ENCODE results near the gene SPARC.

Gene SPARC

DNA sequence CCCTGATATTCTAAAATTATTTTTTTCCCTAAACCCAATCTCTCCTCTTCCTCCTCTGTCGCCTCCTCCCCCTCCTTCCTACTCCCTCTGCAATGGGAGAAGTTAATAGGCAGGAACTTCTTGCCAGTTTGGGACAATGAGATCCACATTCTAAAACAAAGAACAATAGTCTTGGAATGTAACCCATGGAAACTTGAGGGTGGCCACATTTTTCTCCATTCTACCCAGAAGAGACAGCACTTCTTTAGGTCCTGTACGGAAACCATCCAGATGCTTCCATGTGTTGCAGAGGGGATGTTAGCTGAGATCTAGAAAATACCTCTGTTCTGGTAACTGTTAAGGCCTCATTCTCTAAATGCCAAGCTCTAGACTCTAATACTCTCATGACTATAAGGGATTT lies 10.0 kb downstream of the SPARC start:
- Histone ChIP-seq H3K27ac (ENCODE audit: low read length) (peak overlapping the region; percentile 58), H3K4me3 (ENCODE audit: low read depth in 1 of 2, low read length in 2 of 2) (no peak overlapping the region), H3K9me3 (ENCODE audit: control insufficient read depth in 1 of 2, low read length in 2 of 2) (no peaks in the 10 kb centered on the region), H3K4me1 (ENCODE audit: control insufficient read depth in 1 of 2, insufficient read depth in 2 of 2, low read length in 2 of 2) (peaks cover 14 to 87% of the 10 kb centered on the region in 2 donors), H3K27me3 (ENCODE audit: low read depth, low read length) (no peaks in the 10 kb centered on the region), H3K36me3 (ENCODE audit: control insufficient read depth in 1 of 2, insufficient read depth in 2 of 2, low read length in 2 of 2) (peaks cover 7 to 27% of the 10 kb centered on the region in 2 donors)

DNA sequence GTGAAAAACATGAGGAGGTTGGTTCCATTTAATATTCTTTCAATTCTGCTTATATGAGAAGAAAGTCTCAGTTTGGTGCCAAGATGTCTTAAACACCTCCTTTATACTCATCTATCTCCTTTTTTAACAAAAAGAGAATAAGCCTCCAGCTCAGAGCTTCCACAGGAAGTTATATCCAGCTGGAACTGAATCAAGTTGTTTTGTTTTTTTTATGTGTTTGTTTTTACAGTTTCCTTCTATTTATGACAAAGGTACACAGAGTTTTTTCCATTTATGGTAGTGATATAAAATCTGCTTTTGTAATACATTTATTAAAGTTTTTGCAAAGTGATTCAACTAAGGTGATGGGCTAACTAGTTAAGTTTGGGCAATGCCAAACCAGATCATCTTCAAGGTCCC lies 10.4 kb downstream of the SPARC start:
- Histone ChIP-seq H3K4me3 (ENCODE audit: low read depth in 1 of 2, low read length in 2 of 2) (no peak overlapping the region), H3K4me1 (ENCODE audit: control insufficient read depth in 1 of 2, insufficient read depth in 2 of 2, low read length in 2 of 2) (peaks cover 17 to 87% of the 10 kb centered on the region in 2 donors), H3K27ac (ENCODE audit: low read length) (peak overlapping the region; percentile 58)

GRCh38 chr5:151675611-151676313 lies 11.0 kb downstream of the SPARC start:
- Histone ChIP-seq H3K27ac (ENCODE audit: low read length) (peak overlapping the region; percentile 58), H3K9me3 (ENCODE audit: control insufficient read depth in 1 of 2, low read length in 2 of 2) (no peaks in the 10 kb centered on the region), H3K27me3 (ENCODE audit: low read depth, low read length) (no peaks in the 10 kb centered on the region), H3K4me3 (ENCODE audit: low read depth in 1 of 2, low read length in 2 of 2) (no peak overlapping the region), H3K4me1 (ENCODE audit: control insufficient read depth in 1 of 2, insufficient read depth in 2 of 2, low read length in 2 of 2) (peaks cover 17 to 85% of the 10 kb centered on the region in 2 donors), H3K36me3 (ENCODE audit: control insufficient read depth in 1 of 2, insufficient read depth in 2 of 2, low read length in 2 of 2) (peaks cover 8 to 37% of the 10 kb centered on the region in 2 donors)

More for the DNA sequence above, 10.4 kb downstream of the SPARC start:
- H3K9me3 ChIP-seq (ENCODE audit: control insufficient read depth in 1 of 2, low read length in 2 of 2), result no peaks in the 10 kb centered on the region
- H3K36me3 ChIP-seq (ENCODE audit: control insufficient read depth in 1 of 2, insufficient read depth in 2 of 2, low read length in 2 of 2), result peaks cover 7 to 31% of the 10 kb centered on the region in 2 donors
- no peaks in the 10 kb centered on the region for H3K27me3 ChIP-seq (ENCODE audit: low read depth, low read length)

- H3K36me3 ChIP-seq (ENCODE audit: control insufficient read depth in 1 of 2, insufficient read depth in 2 of 2, low read length in 2 of 2), result peaks cover 17 to 39% of the 10 kb centered on the region in 2 donors
- peak overlapping the region; percentile 58 for H3K27ac ChIP-seq (ENCODE audit: low read length)
- H3K4me3 ChIP-seq (ENCODE audit: low read depth in 1 of 2, low read length in 2 of 2), result no peak overlapping the region
- peaks cover 17 to 87% of the 10 kb centered on the region in 2 donors for H3K4me1 ChIP-seq (ENCODE audit: control insufficient read depth in 1 of 2, insufficient read depth in 2 of 2, low read length in 2 of 2)
- H3K9me3 ChIP-seq (ENCODE audit: control insufficient read depth in 1 of 2, low read length in 2 of 2), result no peaks in the 10 kb centered on the region
- H3K27me3 ChIP-seq (ENCODE audit: low read depth, low read length), result no peaks in the 10 kb centered on the region
These were observed 11.8 kb downstream of the SPARC start for GRCh38 chr5:151674626-151675610.

DNA sequence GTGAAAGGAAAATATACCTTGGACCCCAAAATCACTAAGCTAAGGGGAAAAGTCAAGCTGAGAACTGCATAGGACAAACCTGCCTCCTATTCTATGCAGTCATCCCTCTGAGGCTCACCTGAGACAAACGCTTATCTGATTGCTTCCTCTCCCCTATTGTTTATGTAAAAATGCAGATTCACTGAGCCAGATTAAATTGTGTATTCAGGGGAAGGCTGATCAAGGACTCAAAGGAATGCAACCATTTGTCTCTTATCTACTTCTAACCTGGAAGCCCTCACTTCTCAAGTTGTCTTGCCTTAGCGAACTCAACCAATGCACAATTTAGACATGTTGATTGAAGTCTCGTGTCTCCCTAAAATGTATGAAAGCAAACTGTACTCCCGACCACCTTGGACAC lies 13.3 kb downstream of the SPARC start:
- Histone ChIP-seq H3K4me3 (ENCODE audit: low read depth in 1 of 2, low read length in 2 of 2) (no peak overlapping the region), H3K9me3 (ENCODE audit: control insufficient read depth in 1 of 2, low read length in 2 of 2) (no peaks in the 10 kb centered on the region), H3K36me3 (ENCODE audit: control insufficient read depth in 1 of 2, insufficient read depth in 2 of 2, low read length in 2 of 2) (peaks cover 31 to 51% of the 10 kb centered on the region in 2 donors), H3K27me3 (ENCODE audit: low read depth, low read length) (no peaks in the 10 kb centered on the region), H3K27ac (ENCODE audit: low read length) (no peak overlapping the region), H3K4me1 (ENCODE audit: control insufficient read depth in 1 of 2, insufficient read depth in 2 of 2, low read length in 2 of 2) (peaks cover 17 to 81% of the 10 kb centered on the region in 2 donors)

- H3K27ac ChIP-seq (ENCODE audit: low read length), result peak overlapping the region; percentile 35
- no peaks in the 10 kb centered on the region for H3K27me3 ChIP-seq (ENCODE audit: low read depth, low read length)
- peaks cover 17 to 74% of the 10 kb centered on the region in 2 donors for H3K4me1 ChIP-seq (ENCODE audit: control insufficient read depth in 1 of 2, insufficient read depth in 2 of 2, low read length in 2 of 2)
- peaks cover 39 to 55% of the 10 kb centered on the region in 2 donors for H3K36me3 ChIP-seq (ENCODE audit: control insufficient read depth in 1 of 2, insufficient read depth in 2 of 2, low read length in 2 of 2)
- no peak overlapping the region for H3K4me3 ChIP-seq (ENCODE audit: low read depth in 1 of 2, low read length in 2 of 2)
- no peaks in the 10 kb centered on the region for H3K9me3 ChIP-seq (ENCODE audit: control insufficient read depth in 1 of 2, low read length in 2 of 2)
These were observed 14.2 kb downstream of the SPARC start for GRCh38 chr5:151672516-151672915.

- no peaks in the 10 kb centered on the region for H3K9me3 ChIP-seq (ENCODE audit: control insufficient read depth in 1 of 2, low read length in 2 of 2)
- no peaks in the 10 kb centered on the region for H3K27me3 ChIP-seq (ENCODE audit: low read depth, low read length)
- peak overlapping the region; percentile 68 for H3K27ac ChIP-seq (ENCODE audit: low read length)
- no peak overlapping the region for H3K4me3 ChIP-seq (ENCODE audit: low read depth in 1 of 2, low read length in 2 of 2)
- H3K4me1 ChIP-seq (ENCODE audit: control insufficient read depth in 1 of 2, insufficient read depth in 2 of 2, low read length in 2 of 2), result peaks cover 13 to 68% of the 10 kb centered on the region in 2 donors
- H3K36me3 ChIP-seq (ENCODE audit: control insufficient read depth in 1 of 2, insufficient read depth in 2 of 2, low read length in 2 of 2), result peaks cover 39 to 60% of the 10 kb centered on the region in 2 donors
These were observed 14.8 kb downstream of the SPARC start for GRCh38 chr5:151671950-151672349.

DNA sequence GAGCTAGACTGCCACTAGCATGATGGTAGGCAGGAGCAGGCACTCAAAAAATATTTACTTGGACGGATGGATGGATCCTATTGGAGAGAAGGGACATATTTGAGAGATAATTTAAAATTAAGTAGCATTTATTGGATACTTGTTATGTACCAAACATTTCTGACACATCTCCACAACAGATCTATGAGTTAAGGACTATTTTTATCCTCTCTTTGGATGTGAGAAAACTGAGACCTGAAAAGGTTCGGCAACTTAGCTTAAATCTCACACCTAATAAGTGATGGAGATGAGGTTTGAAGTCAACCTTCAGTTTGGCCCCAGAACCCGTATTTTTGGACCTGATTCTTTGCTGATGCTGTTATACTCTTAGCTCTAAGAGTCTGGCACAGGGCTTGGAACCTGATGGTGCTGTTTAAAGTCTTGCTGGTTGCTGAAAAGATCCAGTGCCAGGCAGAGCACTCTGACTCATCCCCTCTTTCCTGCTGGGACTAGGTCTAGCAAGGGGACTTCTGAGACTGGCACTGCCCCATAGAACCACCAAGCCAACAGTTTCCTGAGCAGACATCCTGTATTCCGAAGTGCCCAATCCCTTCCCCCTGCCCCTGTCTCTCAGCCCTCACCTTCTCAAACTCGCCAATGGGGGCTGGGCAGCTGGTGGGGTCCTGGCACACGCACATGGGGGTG lies 15.6 kb downstream of the SPARC start:
- Histone ChIP-seq H3K9me3 (ENCODE audit: control insufficient read depth in 1 of 2, low read length in 2 of 2) (no peaks in the 10 kb centered on the region), H3K27me3 (ENCODE audit: low read depth, low read length) (no peaks in the 10 kb centered on the region), H3K4me3 (ENCODE audit: low read depth in 1 of 2, low read length in 2 of 2) (no peak overlapping the region), H3K4me1 (ENCODE audit: control insufficient read depth in 1 of 2, insufficient read depth in 2 of 2, low read length in 2 of 2) (peaks cover 13 to 64% of the 10 kb centered on the region in 2 donors), H3K36me3 (ENCODE audit: control insufficient read depth in 1 of 2, insufficient read depth in 2 of 2, low read length in 2 of 2) (peaks cover 39 to 69% of the 10 kb centered on the region in 2 donors), H3K27ac (ENCODE audit: low read length) (peak overlapping the region; percentile 68)

DNA sequence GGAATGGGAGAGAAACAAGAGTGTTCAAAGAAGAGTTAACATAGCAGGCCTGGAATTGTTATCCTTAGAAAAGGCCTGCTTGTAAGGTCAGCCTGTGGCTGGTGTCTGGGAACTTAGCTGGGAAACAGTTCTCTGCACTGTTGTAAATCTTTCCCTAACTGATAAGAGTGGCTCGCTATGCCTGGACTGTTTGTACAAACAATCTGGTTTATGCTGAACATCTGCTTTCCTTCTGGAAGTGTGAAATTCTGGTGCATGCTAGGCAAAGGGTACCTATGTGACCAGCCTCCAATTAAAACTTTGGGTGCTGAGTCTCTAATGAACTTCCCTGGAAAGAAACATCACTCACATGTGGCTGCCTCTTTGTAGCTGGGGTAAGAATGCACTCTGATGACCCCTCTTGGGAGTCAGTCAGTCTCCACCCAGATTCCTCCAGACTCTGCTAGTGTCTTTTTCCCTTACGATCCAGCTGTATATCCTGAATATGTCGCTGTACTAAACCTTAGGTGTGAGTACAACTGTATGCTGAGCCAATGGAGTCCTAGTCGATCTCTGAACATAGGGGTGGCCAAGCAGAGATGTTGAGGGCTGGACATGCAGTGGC lies 16.5 kb downstream of the SPARC start:
- no peak overlapping the region for H3K4me3 ChIP-seq (ENCODE audit: low read depth in 1 of 2, low read length in 2 of 2)
- H3K4me1 ChIP-seq (ENCODE audit: control insufficient read depth in 1 of 2, insufficient read depth in 2 of 2, low read length in 2 of 2), result peaks cover 18 to 64% of the 10 kb centered on the region in 2 donors
- H3K36me3 ChIP-seq (ENCODE audit: control insufficient read depth in 1 of 2, insufficient read depth in 2 of 2, low read length in 2 of 2), result peaks cover 39 to 74% of the 10 kb centered on the region in 2 donors

DNA sequence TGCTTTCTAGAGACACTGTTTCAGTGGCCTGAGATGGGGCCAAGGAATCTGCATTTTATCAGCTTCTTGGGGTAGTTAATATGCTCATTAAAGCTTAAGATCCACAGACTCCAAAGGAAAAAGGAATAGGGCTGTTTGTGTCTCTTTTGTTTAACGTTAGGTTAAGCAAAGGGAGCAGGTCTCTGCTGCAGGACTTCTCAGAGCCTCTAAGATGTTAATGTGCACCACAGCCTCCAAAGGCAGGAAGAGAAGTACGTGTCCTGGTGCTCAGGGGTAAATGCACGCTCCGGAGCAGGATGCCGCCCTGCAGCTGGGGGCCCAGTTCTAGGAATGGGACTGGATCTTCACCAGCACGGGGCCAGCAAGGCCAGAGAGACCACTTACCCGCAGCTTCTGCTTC lies 19.6 kb downstream of the SPARC start:
- Histone ChIP-seq H3K4me3 (ENCODE audit: low read depth in 1 of 2, low read length in 2 of 2) (no peak overlapping the region), H3K36me3 (ENCODE audit: control insufficient read depth in 1 of 2, insufficient read depth in 2 of 2, low read length in 2 of 2) (peaks cover 38 to 77% of the 10 kb centered on the region in 2 donors), H3K27ac (ENCODE audit: low read length) (no peak overlapping the region), H3K27me3 (ENCODE audit: low read depth, low read length) (no peaks in the 10 kb centered on the region), H3K4me1 (ENCODE audit: control insufficient read depth in 1 of 2, insufficient read depth in 2 of 2, low read length in 2 of 2) (peaks cover 25 to 60% of the 10 kb centered on the region in 2 donors), H3K9me3 (ENCODE audit: control insufficient read depth in 1 of 2, low read length in 2 of 2) (no peaks in the 10 kb centered on the region)

More for the DNA sequence above, 16.5 kb downstream of the SPARC start:
- Histone ChIP-seq H3K27ac (ENCODE audit: low read length) (peak overlapping the region; percentile 68), H3K9me3 (ENCODE audit: control insufficient read depth in 1 of 2, low read length in 2 of 2) (no peaks in the 10 kb centered on the region), H3K27me3 (ENCODE audit: low read depth, low read length) (no peaks in the 10 kb centered on the region)

Data from muscle layer of duodenum (tissue), 2 donors.